Breast epithelium (tissue), 3 donors: ENCODE results near the gene AGAP1.

ENCODE experiments used
- POLR2A ChIP-seq: fragments of 450-650 bp; IDR thresholded peaks from one replicate; pipeline ENCODE4 v1.6.1; 2016; ENCODE audit warnings: antibody characterized with exemption, mild to moderate bottlenecking, moderate library complexity
- POLR2AphosphoS5 ChIP-seq, 3 donors: sonication (generic); formaldehyde crosslinking; IDR thresholded peaks; one replicate each; pipeline ENCODE4 v1.6.1; 2017; ENCODE audit warnings: antibody characterized with exemption in 3 of 3

GRCh38 chr2:235728800-235729556 lies 235.1 kb downstream of the AGAP1 start:
- TF ChIP-seq POLR2A (no peak), POLR2AphosphoS5 (IDR thresholded peaks at IDR 0.05) (no peak)
